ENCODE data around the gene SMIM27.
A peak's percentile ranks its signal among the peaks of the same experiment; 100 is the strongest.

Gene SMIM27

DNA sequence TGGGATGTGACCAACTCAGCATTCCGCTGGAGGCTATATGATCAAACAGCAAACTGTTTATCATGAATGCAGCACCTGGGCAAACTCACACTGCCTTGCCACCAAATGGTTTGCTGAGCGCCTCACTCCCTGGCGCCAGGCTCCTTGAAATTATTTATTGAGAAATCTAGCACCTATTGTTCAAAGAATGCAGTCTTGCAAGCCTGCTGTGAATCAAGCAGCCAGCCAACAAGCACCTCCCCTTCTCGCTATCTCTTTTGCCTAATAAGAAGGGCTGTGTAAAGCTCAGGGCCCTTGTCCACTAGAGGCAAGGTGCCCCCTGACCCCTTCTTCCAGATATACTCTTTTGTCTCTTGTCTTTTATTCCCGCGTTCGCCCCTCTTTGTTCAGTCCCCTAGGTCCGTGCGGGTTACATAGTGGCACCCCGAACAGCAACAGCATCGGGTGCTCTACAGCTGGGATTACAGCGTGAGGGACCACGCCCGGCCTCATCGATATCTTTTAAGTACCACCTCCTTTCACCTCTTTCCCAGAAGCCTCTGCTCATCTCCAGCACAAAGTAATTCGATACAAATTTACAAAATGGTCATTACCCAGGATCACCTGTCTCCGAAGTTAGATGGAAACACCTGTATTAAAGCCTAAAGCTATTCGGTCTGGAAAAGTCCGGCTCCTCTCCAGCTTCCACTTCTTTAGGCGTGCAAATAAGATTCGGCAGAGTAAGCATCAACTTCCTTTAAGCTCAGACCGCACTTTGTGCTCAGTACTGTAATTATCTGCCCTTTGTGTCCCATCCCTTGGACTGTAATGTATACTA, 27.0 kb upstream of the SMIM27 start:
- peak overlapping the region; percentile 67; the same call in 1 of the 2 replicates for H3K27ac ChIP-seq
- TF ChIP-seq ZFX (IDR thresholded peaks at IDR 0.05; ENCODE audit: borderline replicate concordance): no peak
- TF ChIP-seq, protein P1, sequence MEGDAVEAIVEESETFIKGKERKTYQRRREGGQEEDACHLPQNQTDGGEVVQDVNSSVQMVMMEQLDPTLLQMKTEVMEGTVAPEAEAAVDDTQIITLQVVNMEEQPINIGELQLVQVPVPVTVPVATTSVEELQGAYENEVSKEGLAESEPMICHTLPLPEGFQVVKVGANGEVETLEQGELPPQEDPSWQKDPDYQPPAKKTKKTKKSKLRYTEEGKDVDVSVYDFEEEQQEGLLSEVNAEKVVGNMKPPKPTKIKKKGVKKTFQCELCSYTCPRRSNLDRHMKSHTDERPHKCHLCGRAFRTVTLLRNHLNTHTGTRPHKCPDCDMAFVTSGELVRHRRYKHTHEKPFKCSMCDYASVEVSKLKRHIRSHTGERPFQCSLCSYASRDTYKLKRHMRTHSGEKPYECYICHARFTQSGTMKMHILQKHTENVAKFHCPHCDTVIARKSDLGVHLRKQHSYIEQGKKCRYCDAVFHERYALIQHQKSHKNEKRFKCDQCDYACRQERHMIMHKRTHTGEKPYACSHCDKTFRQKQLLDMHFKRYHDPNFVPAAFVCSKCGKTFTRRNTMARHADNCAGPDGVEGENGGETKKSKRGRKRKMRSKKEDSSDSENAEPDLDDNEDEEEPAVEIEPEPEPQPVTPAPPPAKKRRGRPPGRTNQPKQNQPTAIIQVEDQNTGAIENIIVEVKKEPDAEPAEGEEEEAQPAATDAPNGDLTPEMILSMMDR (IDR thresholded peaks at IDR 0.05): no peak

DNA sequence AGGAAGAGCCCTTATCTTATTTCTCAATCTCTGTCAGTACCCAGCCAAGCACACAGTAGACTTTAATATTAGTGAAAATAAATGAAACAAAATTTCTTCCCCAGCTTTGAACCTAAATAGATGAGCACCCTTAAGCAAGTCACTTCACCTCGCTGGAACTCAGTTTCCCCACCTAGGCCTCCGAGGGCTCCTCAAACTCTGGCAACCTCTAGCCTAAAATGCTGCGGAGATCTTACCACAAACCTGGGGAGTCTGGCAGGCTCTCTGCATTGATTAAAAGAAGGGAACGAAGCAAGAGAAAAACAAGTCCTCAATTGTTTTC, 26.5 kb upstream of the SMIM27 start:
- TF ChIP-seq ZFX (IDR thresholded peaks at IDR 0.05; ENCODE audit: borderline replicate concordance): no peak
- TF ChIP-seq, protein P1 (IDR thresholded peaks at IDR 0.05): no peak
- peak overlapping the region; percentile 67 for H3K27ac ChIP-seq

DNA sequence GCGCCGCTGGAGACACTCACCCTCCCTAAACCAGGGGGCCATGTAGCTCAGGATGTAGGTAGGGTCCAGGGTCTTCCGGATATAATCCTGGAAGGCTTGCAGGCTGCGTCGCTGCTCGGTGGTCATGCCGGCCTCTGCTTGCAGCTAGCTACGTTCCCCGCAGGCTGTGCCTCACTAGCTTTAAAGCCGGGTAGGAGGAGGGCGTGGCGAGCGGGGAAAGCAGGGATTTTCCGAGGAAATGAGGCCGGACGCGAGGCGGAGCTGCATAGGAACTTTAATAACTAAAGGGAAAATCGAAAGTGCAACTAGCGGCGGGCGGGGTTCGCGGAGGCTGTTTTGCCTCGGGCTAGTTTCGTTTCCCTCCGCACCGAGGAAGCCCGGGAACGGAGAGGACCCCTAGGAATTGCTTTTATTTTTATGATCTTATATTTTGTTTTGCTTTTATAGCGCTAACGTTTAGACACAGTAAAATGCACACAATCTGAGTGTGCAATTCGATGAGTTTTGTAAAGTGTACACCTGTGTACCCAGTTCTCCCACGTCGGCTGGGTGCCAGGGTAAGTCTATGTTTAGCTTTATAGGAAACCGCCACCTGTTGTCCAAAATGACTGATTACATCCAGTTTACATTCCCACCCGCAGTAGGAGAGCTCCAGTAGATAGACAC, 26.0 kb upstream of the SMIM27 start, which contains the start of gene RIGI:
Gene RIGI, minus strand, starts transcription at position 156 of the 666 bp plus-strand sequence. Its CDS starts 30 bp downstream, at position 126.
- peak within 1 kb of the TSS; percentile 67 for H3K27ac ChIP-seq
- TF ChIP-seq ZFX (IDR thresholded peaks at IDR 0.05; ENCODE audit: borderline replicate concordance): no peak
- TF ChIP-seq, protein P1 (IDR thresholded peaks at IDR 0.05): peak; percentile 90

DNA sequence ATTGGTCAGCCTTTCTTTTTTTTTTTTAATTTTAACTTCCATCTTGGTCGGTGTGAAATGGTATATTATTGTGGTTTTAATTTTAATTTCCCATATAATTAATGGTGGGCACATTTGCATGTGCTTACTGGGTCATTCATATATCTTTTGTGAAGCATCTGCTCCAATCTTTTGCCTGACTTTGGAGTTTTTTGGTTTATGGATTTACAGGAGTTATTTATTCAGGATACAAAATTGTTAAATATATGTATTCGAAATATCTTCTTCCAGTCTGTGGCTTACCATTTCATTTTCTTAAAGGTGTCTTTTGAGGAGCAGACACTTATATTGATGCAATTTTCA, 25.4 kb upstream of the SMIM27 start:
- H3K27ac ChIP-seq: peak overlapping the region; percentile 67
- TF ChIP-seq, protein P1 (IDR thresholded peaks at IDR 0.05): peak; percentile 57
- no peak for TF ChIP-seq ZFX (IDR thresholded peaks at IDR 0.05; ENCODE audit: borderline replicate concordance)

DNA sequence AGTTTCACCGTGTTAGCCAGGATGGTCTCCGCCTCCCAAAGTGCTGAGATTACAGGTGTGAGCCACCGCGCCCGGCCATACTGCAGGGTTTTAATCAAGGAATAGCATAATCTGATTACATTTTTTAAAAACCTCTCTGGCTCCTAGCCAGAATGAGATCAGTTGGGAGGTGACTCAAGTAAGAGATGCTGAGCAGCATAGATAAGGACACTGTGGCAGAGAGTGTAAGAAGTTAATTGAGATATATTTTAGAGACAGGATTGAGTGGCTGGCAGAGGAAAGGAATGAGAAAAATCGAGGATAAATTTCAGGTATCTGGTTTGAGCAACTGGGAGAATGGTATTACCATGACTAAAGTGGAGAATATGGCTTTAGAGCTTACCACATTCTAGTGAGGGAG, 18.8 kb upstream of the SMIM27 start:
- TF ChIP-seq, protein P1 (IDR thresholded peaks at IDR 0.05): no peak
- TF ChIP-seq ZFX (IDR thresholded peaks at IDR 0.05; ENCODE audit: borderline replicate concordance): no peak

DNA sequence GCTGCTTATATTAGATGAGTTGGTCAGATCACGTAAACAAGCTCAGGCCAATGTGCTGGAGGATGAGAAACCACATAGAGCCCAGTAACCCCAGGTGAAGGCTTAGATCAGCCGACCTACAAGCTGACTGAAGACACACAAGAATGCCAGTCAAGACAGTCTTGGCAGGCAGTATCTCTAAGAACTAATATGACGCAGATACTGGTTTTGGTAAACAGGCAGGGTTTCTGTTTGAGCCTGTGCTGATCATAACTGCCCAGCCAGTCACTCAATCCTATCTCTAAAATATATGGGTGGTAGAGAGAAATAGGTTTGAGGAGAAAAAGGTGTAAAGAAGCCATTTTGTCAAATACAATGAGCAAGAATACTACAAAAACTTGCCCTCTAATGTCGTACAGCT, 18.3 kb upstream of the SMIM27 start:
- H3K27ac ChIP-seq: no peak overlapping the region
- TF ChIP-seq, protein P1 (IDR thresholded peaks at IDR 0.05): no peak
- no peak for TF ChIP-seq ZFX (IDR thresholded peaks at IDR 0.05; ENCODE audit: borderline replicate concordance)

More for the DNA sequence above, 18.8 kb upstream of the SMIM27 start:
- no peak overlapping the region for H3K27ac ChIP-seq

DNA sequence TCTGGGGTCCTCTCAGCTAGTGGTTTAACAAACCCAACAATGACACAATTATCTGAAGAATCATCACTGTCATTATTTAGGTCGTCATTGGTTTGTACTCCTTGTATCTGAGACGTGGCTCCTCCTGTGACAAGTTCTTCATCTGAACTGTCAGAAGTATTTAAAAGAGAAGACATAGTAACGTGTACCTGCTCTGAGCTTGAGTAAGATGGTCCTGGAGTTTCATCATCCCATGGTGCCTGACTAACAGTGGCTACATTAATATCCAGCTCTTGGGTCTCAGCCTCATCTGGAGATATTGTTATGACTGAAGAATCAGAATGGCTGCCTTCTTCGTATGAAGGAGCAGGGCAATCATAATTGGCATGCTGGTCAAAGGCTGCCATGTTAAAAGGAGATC, 9.1 kb upstream of the SMIM27 start:
- no peak for TF ChIP-seq ZFX (IDR thresholded peaks at IDR 0.05; ENCODE audit: borderline replicate concordance)
- TF ChIP-seq, protein P1 (IDR thresholded peaks at IDR 0.05): no peak
- H3K27ac ChIP-seq: no peak overlapping the region

Measured in 22Rv1 (cell line).